Neural progenitor cell (in vitro differentiated cells): ENCODE results near the gene NHSL1. TPM values are rescaled to one million over a fixed set of nuclear protein-coding genes. Genes with fewer than 3 reads are reported as not detected.

Experiments used
- DNase-seq: peaks from one replicate; pipeline ENCODE4 v3.0.0-alpha.2; 2016; ENCODE audit warnings: low spot score
- H2AFZ ChIP-seq: fragments of 200-600 bp; sonication (generic); replicated peaks from 2 replicates; pipeline ENCODE4 v1.6.1; 2016; ENCODE audit warnings: antibody characterized with exemption
- H3F3A ChIP-seq: fragments of 200-600 bp; sonication (generic); 2 replicates; pipeline ENCODE4 v1.6.1; 2016; ENCODE audit warnings: antibody characterized with exemption, low read depth
- H3K27ac ChIP-seq: fragments of 200-600 bp; sonication (generic); 2 replicates; pipeline ENCODE4 v1.5.1; 2016; ENCODE audit warnings: mild to moderate bottlenecking
- H3K27me3 ChIP-seq: fragments of 200-600 bp; sonication (generic); 2 replicates; pipeline ENCODE4 v1.6.1; 2016; ENCODE audit warnings: mild to moderate bottlenecking, moderate library complexity
- H3K36me3 ChIP-seq: fragments of 200-600 bp; sonication (generic); 2 replicates; pipeline ENCODE4 v1.5.1; 2016
- H3K4me1 ChIP-seq: fragments of 200-600 bp; sonication (generic); 2 replicates; pipeline ENCODE4 v1.6.1; 2016; ENCODE audit warnings: mixed run types
- H3K4me2 ChIP-seq: fragments of 200-600 bp; sonication (generic); 2 replicates; pipeline ENCODE4 v1.6.1; 2016
- H3K4me3 ChIP-seq: fragments of 200-600 bp; sonication (generic); 2 replicates; pipeline ENCODE4 v1.5.1; 2016
- H3K79me2 ChIP-seq: fragments of 200-600 bp; sonication (generic); 2 replicates; pipeline ENCODE4 v1.6.1; 2016; ENCODE audit warnings: low read depth
- H3K9ac ChIP-seq: fragments of 200-600 bp; sonication (generic); 2 replicates; pipeline ENCODE4 v1.6.1; 2016
- H3K9me3 ChIP-seq: fragments of 200-600 bp; sonication (generic); 2 replicates; pipeline ENCODE4 v1.5.1; 2016; ENCODE audit warnings: low read depth
- H4K20me1 ChIP-seq: fragments of 200-600 bp; sonication (generic); 2 replicates; pipeline ENCODE4 v1.6.1; 2016; ENCODE audit warnings: low read depth
- H3K27ac Mint-ChIP-seq: 3 replicates; pipeline ENCODE4 v1.8.0; 2021; ENCODE audit warnings: mixed read lengths
- H3K27me3 Mint-ChIP-seq: 2 replicates; pipeline ENCODE4 v1.8.0; 2022; ENCODE audit warnings: low read depth, mild to moderate bottlenecking, inconsistent platforms, moderate library complexity, mixed read lengths; ENCODE audit not compliant: insufficient read depth
- H3K36me3 Mint-ChIP-seq: 3 replicates; pipeline ENCODE4 v1.8.0; 2021; ENCODE audit warnings: mixed read lengths
- H3K4me1 Mint-ChIP-seq: 3 replicates; pipeline ENCODE4 v1.8.0; 2021; ENCODE audit warnings: mixed read lengths
- H3K4me3 Mint-ChIP-seq: 3 replicates; pipeline ENCODE4 v1.8.0; 2021; ENCODE audit warnings: mild to moderate bottlenecking, moderate library complexity, mixed read lengths
- H3K9me3 Mint-ChIP-seq: 3 replicates; pipeline ENCODE4 v1.8.0; 2020; ENCODE audit warnings: mixed read lengths
- CTCF ChIP-seq: fragments of 200-600 bp; sonication (generic); IDR thresholded peaks from 2 replicates; pipeline ENCODE4 v1.5.1; 2017; ENCODE audit warnings: antibody characterized with exemption, mild to moderate bottlenecking
- EZH2 ChIP-seq: fragments of 200-600 bp; sonication (generic); IDR thresholded peaks from 2 replicates; pipeline ENCODE4 v1.6.1; 2017; ENCODE audit warnings: antibody characterized with exemption, mild to moderate bottlenecking, moderate library complexity
- EZH2phosphoT487 ChIP-seq: fragments of 200-600 bp; sonication (generic); IDR thresholded peaks from 2 replicates; pipeline ENCODE4 v1.6.1; 2017; ENCODE audit warnings: antibody characterized with exemption
- total RNA-seq: library from RNA; depleted of rRNA; stranded (reverse); fragments of >200 nt; gene quantifications from 2 replicates; pipeline ENCODE4 v1.2.3, GENCODE V29; 2015; ENCODE audit warnings: low replicate concordance

Gene NHSL1
- total RNA-seq, 1 donor from 2014 or later = 12.1 TPM

- H3K36me3 ChIP-seq = no peaks in the 10 kb centered on the region
- no peaks in the 10 kb centered on the region for H3K27me3 ChIP-seq
- peaks cover 13% of the 10 kb centered on the region for H3F3A ChIP-seq
- H3K4me3 Mint-ChIP-seq = no peak overlapping the region
- H3K4me2 ChIP-seq = peak overlapping the region; percentile 27
- H3K9me3 Mint-ChIP-seq = peaks cover 21% of the 10 kb centered on the region
- no peak overlapping the region for H2AFZ ChIP-seq
- no peak overlapping the region for H3K27ac ChIP-seq
- TF ChIP-seq EZH2 (no peak), EZH2phosphoT487 (no peak), CTCF (no peak)
- H3K36me3 Mint-ChIP-seq = peaks cover 33% of the 10 kb centered on the region
- H3K79me2 ChIP-seq = peaks cover 16% of the 10 kb centered on the region
- no peak overlapping the region for H3K4me3 ChIP-seq
- H3K27ac Mint-ChIP-seq = peak overlapping the region; percentile 82
- H3K27me3 Mint-ChIP-seq = peaks cover 6% of the 10 kb centered on the region
- no peaks in the 10 kb centered on the region for H4K20me1 ChIP-seq
- H3K4me1 Mint-ChIP-seq = peaks cover 46% of the 10 kb centered on the region
- no peak overlapping the region for H3K9ac ChIP-seq
- H3K4me1 ChIP-seq = peaks cover 27% of the 10 kb centered on the region
- H3K9me3 ChIP-seq = peaks cover 3% of the 10 kb centered on the region
- DNase-seq = peak; percentile 11
Measured at GRCh38 chr6:138514860-138515540, 15.7 kb upstream of the NHSL1 start.

GRCh38 chr6:138512609-138513008, 13.3 kb upstream of the NHSL1 start:
- peaks cover 10% of the 10 kb centered on the region for H3K9me3 Mint-ChIP-seq
- Histone ChIP-seq H3K9ac (no peak overlapping the region), H4K20me1 (peaks cover 5% of the 10 kb centered on the region), H3F3A (peaks cover 20% of the 10 kb centered on the region), H3K4me2 (peak overlapping the region; percentile 56), H3K4me1 (peaks cover 37% of the 10 kb centered on the region), H3K27me3 (no peaks in the 10 kb centered on the region), H3K27ac (peak overlapping the region; percentile 50), H2AFZ (no peak overlapping the region), H3K79me2 (peaks cover 25% of the 10 kb centered on the region), H3K4me3 (no peak overlapping the region), H3K9me3 (no peaks in the 10 kb centered on the region), H3K36me3 (no peaks in the 10 kb centered on the region)
- peaks cover 2% of the 10 kb centered on the region for H3K27me3 Mint-ChIP-seq
- TF ChIP-seq EZH2 (no peak), CTCF (no peak), EZH2phosphoT487 (no peak)
- peak overlapping the region; percentile 46 for H3K4me3 Mint-ChIP-seq
- DNase-seq = peak; percentile 66
- peak overlapping the region; percentile 80 for H3K27ac Mint-ChIP-seq
- peaks cover 19% of the 10 kb centered on the region for H3K36me3 Mint-ChIP-seq
- peaks cover 68% of the 10 kb centered on the region for H3K4me1 Mint-ChIP-seq

DNA sequence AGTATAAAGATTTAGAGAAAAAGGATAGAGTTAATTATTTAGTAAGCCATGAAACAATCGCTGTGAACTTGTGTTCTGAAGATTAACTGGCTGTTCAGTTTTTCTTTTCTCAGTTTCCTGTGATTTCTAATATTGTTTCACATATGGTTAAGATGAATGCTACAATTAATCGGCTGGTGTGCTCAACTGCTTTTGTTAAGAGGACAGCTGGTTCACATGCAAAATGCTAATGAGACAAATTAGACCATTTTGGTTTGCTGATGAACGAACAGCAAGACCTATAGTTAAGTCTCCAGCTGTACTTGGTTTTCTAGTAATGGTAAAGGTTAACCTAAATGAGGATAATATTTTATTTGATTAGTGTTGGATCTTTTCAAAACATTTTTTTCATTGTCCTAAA, 10.8 kb upstream of the NHSL1 start:
- H3K9ac ChIP-seq = no peak overlapping the region
- no peaks in the 10 kb centered on the region for H3K27me3 Mint-ChIP-seq
- H3K4me3 Mint-ChIP-seq = no peak overlapping the region
- H3K27me3 ChIP-seq = no peaks in the 10 kb centered on the region
- H3K4me2 ChIP-seq = no peak overlapping the region
- H3K27ac ChIP-seq = no peak overlapping the region
- peaks cover 20% of the 10 kb centered on the region for H3F3A ChIP-seq
- no peak overlapping the region for H3K4me3 ChIP-seq
- peaks cover 61% of the 10 kb centered on the region for H3K4me1 Mint-ChIP-seq
- no peaks in the 10 kb centered on the region for H3K36me3 ChIP-seq
- no peak overlapping the region for H3K27ac Mint-ChIP-seq
- no peaks in the 10 kb centered on the region for H3K9me3 ChIP-seq
- H3K9me3 Mint-ChIP-seq = no peaks in the 10 kb centered on the region
- H3K36me3 Mint-ChIP-seq = no peaks in the 10 kb centered on the region
- H3K4me1 ChIP-seq = peaks cover 34% of the 10 kb centered on the region
- no peak overlapping the region for H2AFZ ChIP-seq
- no peak for DNase-seq
- H3K79me2 ChIP-seq = peaks cover 35% of the 10 kb centered on the region
- no peak for TF ChIP-seq EZH2phosphoT487
- no peak for TF ChIP-seq EZH2
- no peak for TF ChIP-seq CTCF
- peaks cover 5% of the 10 kb centered on the region for H4K20me1 ChIP-seq
